ENCODE results near the gene CLIP2. TPM values are rescaled to one million over a fixed set of nuclear protein-coding genes. Genes with fewer than 3 reads are reported as not detected.

The CLIP2 gene
- total RNA-seq, 1 experiment from 2014 or later = 28.9 TPM

DNA sequence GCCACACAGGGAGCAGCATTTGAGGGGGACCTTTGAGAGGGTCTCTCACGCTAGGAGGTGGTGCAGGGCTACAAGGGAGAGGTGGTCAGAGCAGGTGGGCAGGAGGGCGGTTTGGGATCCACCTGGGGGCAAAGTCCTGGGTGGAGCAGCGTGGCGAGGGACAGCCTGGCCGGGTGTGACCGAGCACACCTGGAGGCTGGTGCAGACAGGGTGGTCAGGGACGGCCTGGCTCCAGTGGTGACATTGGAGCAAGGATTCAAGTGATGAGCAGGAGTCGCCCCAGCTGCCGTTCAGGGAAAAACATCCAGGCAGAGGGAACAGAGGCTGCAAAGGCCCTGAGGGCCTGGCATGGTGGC lies 36.0 kb downstream of the CLIP2 start:
- no peak for DNase-seq (ENCODE audit: low spot score)
- no peaks in the 10 kb centered on the region for H3K27me3 ChIP-seq (replicated peaks; ENCODE audit: insufficient read depth, low read depth, low read length, poor library complexity)
- intact Hi-C loops (cut with micrococcal nuclease; ENCODE audit: unreplicated experiment) = no loop called here
- ChIA-PET CTCF (no interaction called here), POLR2A (ENCODE audit: low non-redundant PET) (no interaction called here)
- BruUV-seq (replicated peaks) = no TSS peak
- no peaks in the 10 kb centered on the region for H3K9me3 ChIP-seq (ENCODE audit: low read depth, low read length, poor library complexity, severe bottlenecking)
- H3K27ac ChIP-seq (ENCODE audit: low read depth, low read length, poor library complexity, severe bottlenecking) = no peak overlapping the region
- no peak overlapping the region for H3K4me3 ChIP-seq (ENCODE audit: low read depth, low read length, poor library complexity, severe bottlenecking)
- TF ChIP-seq, protein P1, sequence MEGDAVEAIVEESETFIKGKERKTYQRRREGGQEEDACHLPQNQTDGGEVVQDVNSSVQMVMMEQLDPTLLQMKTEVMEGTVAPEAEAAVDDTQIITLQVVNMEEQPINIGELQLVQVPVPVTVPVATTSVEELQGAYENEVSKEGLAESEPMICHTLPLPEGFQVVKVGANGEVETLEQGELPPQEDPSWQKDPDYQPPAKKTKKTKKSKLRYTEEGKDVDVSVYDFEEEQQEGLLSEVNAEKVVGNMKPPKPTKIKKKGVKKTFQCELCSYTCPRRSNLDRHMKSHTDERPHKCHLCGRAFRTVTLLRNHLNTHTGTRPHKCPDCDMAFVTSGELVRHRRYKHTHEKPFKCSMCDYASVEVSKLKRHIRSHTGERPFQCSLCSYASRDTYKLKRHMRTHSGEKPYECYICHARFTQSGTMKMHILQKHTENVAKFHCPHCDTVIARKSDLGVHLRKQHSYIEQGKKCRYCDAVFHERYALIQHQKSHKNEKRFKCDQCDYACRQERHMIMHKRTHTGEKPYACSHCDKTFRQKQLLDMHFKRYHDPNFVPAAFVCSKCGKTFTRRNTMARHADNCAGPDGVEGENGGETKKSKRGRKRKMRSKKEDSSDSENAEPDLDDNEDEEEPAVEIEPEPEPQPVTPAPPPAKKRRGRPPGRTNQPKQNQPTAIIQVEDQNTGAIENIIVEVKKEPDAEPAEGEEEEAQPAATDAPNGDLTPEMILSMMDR (conservative IDR thresholded peaks at IDR 0.05; ENCODE audit: low read depth, low read length) = no peak
- no peak for TF ChIP-seq EZH2 (IDR thresholded peaks at IDR 0.05; ENCODE audit: borderline replicate concordance, low read depth, low read length, poor library complexity, severe bottlenecking)
- no peaks in the 10 kb centered on the region for H3K4me1 ChIP-seq (ENCODE audit: insufficient read depth, low read length, poor library complexity, severe bottlenecking)
- no peaks in the 10 kb centered on the region for H3K36me3 ChIP-seq (ENCODE audit: insufficient read depth, low read length, poor library complexity, severe bottlenecking)

DNA sequence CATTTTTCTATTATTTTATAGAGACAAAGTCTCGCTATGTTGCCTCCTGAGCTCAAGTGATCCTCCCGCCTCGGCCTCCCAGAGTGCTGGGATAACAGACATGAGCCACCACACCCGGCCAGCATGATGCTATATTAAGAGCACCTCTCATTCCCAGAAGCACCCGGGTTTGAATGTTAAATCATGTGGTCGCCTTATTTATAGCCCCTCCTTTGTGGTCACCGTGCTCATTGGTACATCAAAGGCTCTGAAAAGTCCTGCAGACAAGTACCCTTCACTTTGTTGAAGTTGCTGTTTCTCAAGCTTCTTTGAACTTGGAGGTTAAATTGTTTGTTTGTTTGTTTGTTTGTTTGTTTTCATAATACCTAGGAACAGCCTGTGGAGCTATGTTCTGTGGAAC lies 40.0 kb downstream of the CLIP2 start:
- Histone ChIP-seq H3K27ac (ENCODE audit: low read depth, low read length, poor library complexity, severe bottlenecking) (no peak overlapping the region), H3K4me1 (ENCODE audit: insufficient read depth, low read length, poor library complexity, severe bottlenecking) (no peaks in the 10 kb centered on the region), H3K36me3 (ENCODE audit: insufficient read depth, low read length, poor library complexity, severe bottlenecking) (no peaks in the 10 kb centered on the region), H3K9me3 (ENCODE audit: low read depth, low read length, poor library complexity, severe bottlenecking) (no peaks in the 10 kb centered on the region), H3K27me3 (replicated peaks; ENCODE audit: insufficient read depth, low read depth, low read length, poor library complexity) (no peaks in the 10 kb centered on the region), H3K4me3 (ENCODE audit: low read depth, low read length, poor library complexity, severe bottlenecking) (no peak overlapping the region)
- CTCF ChIA-PET = no interaction called here
- TF ChIP-seq, protein P1 (conservative IDR thresholded peaks at IDR 0.05; ENCODE audit: low read depth, low read length) = no peak
- TF ChIP-seq EZH2 (IDR thresholded peaks at IDR 0.05; ENCODE audit: borderline replicate concordance, low read depth, low read length, poor library complexity, severe bottlenecking) = no peak
- POLR2A ChIA-PET (ENCODE audit: low non-redundant PET) = no interaction called here
- DNase-seq (ENCODE audit: low spot score) = no peak
- no TSS peak for BruUV-seq (replicated peaks)
- intact Hi-C loops (cut with micrococcal nuclease; ENCODE audit: unreplicated experiment) = no loop called here

DNA sequence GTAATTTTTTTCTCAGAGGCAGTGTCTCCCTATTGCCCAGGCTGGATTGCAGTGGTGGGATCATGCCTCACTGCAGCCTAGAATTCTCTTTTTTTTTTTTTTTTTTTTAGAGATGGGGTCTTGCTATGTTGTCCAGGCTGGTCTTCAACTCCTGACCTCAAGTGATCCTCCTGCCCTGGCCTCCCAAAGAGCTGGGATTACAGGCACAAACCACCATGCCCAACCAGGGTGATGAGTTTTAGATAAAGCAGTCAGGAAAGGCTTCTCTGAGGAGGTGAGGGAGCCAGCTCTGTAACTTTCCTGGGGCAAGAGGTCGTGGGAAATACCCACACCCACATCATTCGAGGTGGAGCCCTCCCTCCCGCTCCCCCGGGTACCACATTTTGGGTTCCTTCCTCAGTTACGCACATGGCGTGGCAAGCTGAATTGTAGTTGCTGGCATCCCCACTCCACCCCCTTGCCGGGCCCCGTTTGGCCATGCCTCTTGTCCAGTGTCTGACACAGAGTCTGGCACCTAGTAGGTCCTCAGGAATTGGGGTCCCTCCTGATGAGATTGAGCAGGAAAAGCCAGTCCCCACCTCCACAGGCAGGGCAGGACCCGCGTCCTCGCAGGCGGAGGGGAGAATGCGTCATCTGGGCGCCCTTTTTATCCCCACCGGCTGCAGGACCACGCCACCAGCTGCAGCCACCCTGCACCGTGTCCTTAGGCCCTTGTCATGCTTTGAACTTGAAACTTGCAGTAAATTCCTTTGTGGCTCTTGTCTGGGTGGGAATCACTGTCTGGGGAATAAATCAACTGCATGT lies 43.4 kb downstream of the CLIP2 start:
- no peak for DNase-seq (ENCODE audit: low spot score)
- ChIA-PET POLR2A (ENCODE audit: low non-redundant PET) (no interaction called here), CTCF (no interaction called here)
- intact Hi-C loops (cut with micrococcal nuclease; ENCODE audit: unreplicated experiment) = no loop called here
- no peaks in the 10 kb centered on the region for H3K36me3 ChIP-seq (ENCODE audit: insufficient read depth, low read length, poor library complexity, severe bottlenecking)
- H3K27me3 ChIP-seq (replicated peaks; ENCODE audit: insufficient read depth, low read depth, low read length, poor library complexity) = no peaks in the 10 kb centered on the region
- no peak overlapping the region for H3K4me3 ChIP-seq (ENCODE audit: low read depth, low read length, poor library complexity, severe bottlenecking)
- no TSS peak for BruUV-seq (replicated peaks)
- H3K9me3 ChIP-seq (ENCODE audit: low read depth, low read length, poor library complexity, severe bottlenecking) = no peaks in the 10 kb centered on the region
- no peak overlapping the region for H3K27ac ChIP-seq (ENCODE audit: low read depth, low read length, poor library complexity, severe bottlenecking)
- TF ChIP-seq, protein P1 (conservative IDR thresholded peaks at IDR 0.05; ENCODE audit: low read depth, low read length) = no peak
- TF ChIP-seq EZH2 (IDR thresholded peaks at IDR 0.05; ENCODE audit: borderline replicate concordance, low read depth, low read length, poor library complexity, severe bottlenecking) = no peak
- H3K4me1 ChIP-seq (ENCODE audit: insufficient read depth, low read length, poor library complexity, severe bottlenecking) = no peaks in the 10 kb centered on the region

All from A673 (cell line).